Neural crest cell (in vitro differentiated cells): ENCODE data around the gene CEP104. TPM values are rescaled to one million over a fixed set of nuclear protein-coding genes. Genes with fewer than 3 reads are reported as not detected.

Experiments
- DNase-seq: peaks from one replicate; pipeline ENCODE4 v3.0.0; 2021; ENCODE audit warnings: low read depth, mixed read lengths, low spot score
- H3K27ac Mint-ChIP-seq: one replicate; pipeline ENCODE4 v1.8.0; 2021; ENCODE audit warnings: mild to moderate bottlenecking, mixed read lengths; ENCODE audit not compliant: unreplicated experiment
- H3K27me3 Mint-ChIP-seq: 2 replicates; pipeline ENCODE4 v1.8.0; 2021; ENCODE audit warnings: low read depth, mild to moderate bottlenecking, mixed read lengths
- H3K36me3 Mint-ChIP-seq: 2 replicates; pipeline ENCODE4 v1.8.0; 2021; ENCODE audit warnings: low read depth, mild to moderate bottlenecking, mixed read lengths
- H3K4me1 Mint-ChIP-seq: 2 replicates; pipeline ENCODE4 v1.8.0; 2021; ENCODE audit warnings: mixed read lengths
- H3K4me3 Mint-ChIP-seq: one replicate; pipeline ENCODE4 v1.8.0; 2021; ENCODE audit warnings: mild to moderate bottlenecking, mixed read lengths
- H3K9me3 Mint-ChIP-seq: 2 replicates; pipeline ENCODE4 v1.8.0; 2021; ENCODE audit warnings: mixed read lengths
- CTCF ChIP-seq: fragments of 200-600 bp; sonication (generic); conservative IDR thresholded peaks from 2 replicates; pipeline ENCODE4 v1.5.0; 2021; ENCODE audit warnings: antibody characterized with exemption, mild to moderate bottlenecking
- total RNA-seq: library from RNA; stranded (reverse); gene quantifications from 2 replicates; pipeline ENCODE4 v1.2.1, GENCODE V29; 2021

CEP104 gene
- total RNA-seq, 1 donor from 2014 or later: 36.2 TPM

- no peaks in the 10 kb centered on the region for H3K4me1 Mint-ChIP-seq
- no peak for DNase-seq
- no peaks in the 10 kb centered on the region for H3K36me3 Mint-ChIP-seq
- no peak overlapping the region for H3K4me3 Mint-ChIP-seq
- TF ChIP-seq CTCF: no peak
- H3K9me3 Mint-ChIP-seq: no peaks in the 10 kb centered on the region
- no peak overlapping the region for H3K27ac Mint-ChIP-seq
- peaks cover 25% of the 10 kb centered on the region for H3K27me3 Mint-ChIP-seq
Measured at GRCh38 chr1:3762151-3762872, 94.7 kb downstream of the CEP104 start.

Other genes with a start within 250 kb of the CEP104 start
- gene MEGF6, start 245.7 kb downstream of the CEP104 start, total RNA-seq: 36.7 and 38.8 TPM in 2 replicates
- gene TPRG1L, start 232.2 kb downstream of the CEP104 start, total RNA-seq: 14.5 and 14.9 TPM in 2 replicates
- gene WRAP73, start 207.1 kb downstream of the CEP104 start, total RNA-seq: 26.0 and 28.9 TPM in 2 replicates
- gene TP73, start 204.7 kb downstream of the CEP104 start, total RNA-seq: 1.5 and 2.1 TPM in 2 replicates
- not detected in 2 replicates for gene CCDC27, start 104.8 kb downstream of the CEP104 start, total RNA-seq
- 3.8 and 4.7 TPM in 2 replicates for gene SMIM1, start 84.5 kb downstream of the CEP104 start, total RNA-seq
- 57.9 and 59.6 TPM in 2 replicates for gene LRRC47, start 60.7 kb downstream of the CEP104 start, total RNA-seq
- gene DFFB, start 265 bp upstream of the CEP104 start, total RNA-seq: 11.3 and 13.1 TPM in 2 replicates
- 36.8 and 39.6 TPM in 2 replicates for gene C1orf174, start 43.1 kb upstream of the CEP104 start, total RNA-seq